IPS DF 4.7 (cell line): ENCODE data around the gene OTULIN.

Experiments used
- DNase-seq: peaks from one replicate; pipeline ENCODE4 v3.0.0-alpha.2; 2013; ENCODE audit warnings: low spot score; ENCODE audit errors: extremely low read depth

Gene OTULIN

GRCh38 chr5:14718778-14719177 lies 54.3 kb downstream of the OTULIN start:
- no peak for DNase-seq

GRCh38 chr5:14720236-14720923 lies 55.9 kb downstream of the OTULIN start:
- DNase-seq, result no peak

- no peak for DNase-seq
Measured at GRCh38 chr5:14721990-14722656, 57.6 kb downstream of the OTULIN start.

- DNase-seq, result no peak
Measured at GRCh38 chr5:14722923-14723322, 58.4 kb downstream of the OTULIN start.

- DNase-seq, result no peak
Measured at GRCh38 chr5:14723701-14724132, 59.2 kb downstream of the OTULIN start.

- DNase-seq, result no peak
Measured at GRCh38 chr5:14724633-14725032, 60.1 kb downstream of the OTULIN start.

- DNase-seq, result no peak
Measured at GRCh38 chr5:14726066-14726838, 61.7 kb downstream of the OTULIN start.

- no peak for DNase-seq
Measured at GRCh38 chr5:14727428-14727865, 62.9 kb downstream of the OTULIN start.

- DNase-seq, result no peak
Measured at GRCh38 chr5:14727928-14728458, 63.5 kb downstream of the OTULIN start.

GRCh38 chr5:14728459-14728938 lies 64.0 kb downstream of the OTULIN start:
- DNase-seq, result peak; percentile 82

GRCh38 chr5:14729448-14730385 lies 65.2 kb downstream of the OTULIN start:
- no peak for DNase-seq

GRCh38 chr5:14730466-14730865 lies 65.9 kb downstream of the OTULIN start:
- DNase-seq, result no peak

GRCh38 chr5:14730881-14731280 lies 66.4 kb downstream of the OTULIN start:
- no peak for DNase-seq

- no peak for DNase-seq
Measured at GRCh38 chr5:14732991-14733390, 68.5 kb downstream of the OTULIN start.

GRCh38 chr5:14733661-14734060 lies 69.1 kb downstream of the OTULIN start:
- DNase-seq, result no peak

- no peak for DNase-seq
Measured at GRCh38 chr5:14734396-14734795, 69.9 kb downstream of the OTULIN start.

GRCh38 chr5:14735944-14736343 lies 71.4 kb downstream of the OTULIN start:
- no peak for DNase-seq

- DNase-seq, result no peak
Measured at GRCh38 chr5:14737291-14737690, 72.8 kb downstream of the OTULIN start.

GRCh38 chr5:14738050-14738449 lies 73.5 kb downstream of the OTULIN start:
- no peak for DNase-seq

GRCh38 chr5:14739538-14739937 lies 75.0 kb downstream of the OTULIN start:
- no peak for DNase-seq

- no peak for DNase-seq
Measured at GRCh38 chr5:14739981-14740380, 75.5 kb downstream of the OTULIN start.
